Measurements from ENCODE around the gene MPP1.

DNA sequence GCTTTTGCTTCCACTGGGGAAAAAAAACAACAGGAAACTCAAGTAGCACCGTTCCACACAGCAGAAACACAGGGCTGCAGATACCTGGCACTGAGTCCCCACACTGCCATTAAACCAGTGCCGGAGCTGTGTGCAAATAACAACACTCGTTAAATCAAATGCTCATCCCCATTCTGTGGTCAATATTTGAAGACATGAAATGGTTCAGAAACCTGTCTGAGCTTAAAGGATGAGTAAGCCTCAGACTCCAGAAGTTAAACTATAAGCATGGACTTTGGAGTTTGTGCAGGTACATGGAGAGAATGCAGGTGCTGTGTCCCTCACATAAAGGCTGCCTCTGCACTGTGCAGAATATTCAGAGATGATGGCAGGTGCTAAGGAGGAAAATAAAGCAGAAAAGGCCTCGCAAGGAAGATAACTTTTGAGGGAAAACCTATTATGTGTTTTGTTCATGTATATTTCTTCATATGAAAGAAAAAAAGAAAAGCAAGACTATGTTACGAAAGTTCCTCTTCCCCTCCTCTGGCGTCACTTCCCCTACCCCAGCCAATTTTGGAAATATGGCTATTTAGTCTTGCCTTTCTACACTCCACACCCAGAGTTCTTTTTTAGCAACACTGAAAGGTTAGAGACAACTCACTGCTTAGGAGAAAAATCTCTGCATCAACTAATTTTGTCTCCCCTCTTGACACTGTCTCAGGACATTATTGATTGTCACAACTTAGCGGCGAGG is 4.6 kb downstream of the MPP1 start:
- TF ChIP-seq SAFB2 (IDR thresholded peaks at IDR 0.05; ENCODE audit: borderline replicate concordance, low read depth, low read length, severe bottlenecking) (no peak), POLR2AphosphoS2 (IDR thresholded peaks at IDR 0.05; ENCODE audit: low read length) (no peak)
